ENCODE data around the gene BTN3A1.
"Not testable (repeated sequence)": the region's sequence is repeated elsewhere in the genome, so short reads cannot be mapped to it uniquely, and the experiment has no call there.

BTN3A1 gene

DNA sequence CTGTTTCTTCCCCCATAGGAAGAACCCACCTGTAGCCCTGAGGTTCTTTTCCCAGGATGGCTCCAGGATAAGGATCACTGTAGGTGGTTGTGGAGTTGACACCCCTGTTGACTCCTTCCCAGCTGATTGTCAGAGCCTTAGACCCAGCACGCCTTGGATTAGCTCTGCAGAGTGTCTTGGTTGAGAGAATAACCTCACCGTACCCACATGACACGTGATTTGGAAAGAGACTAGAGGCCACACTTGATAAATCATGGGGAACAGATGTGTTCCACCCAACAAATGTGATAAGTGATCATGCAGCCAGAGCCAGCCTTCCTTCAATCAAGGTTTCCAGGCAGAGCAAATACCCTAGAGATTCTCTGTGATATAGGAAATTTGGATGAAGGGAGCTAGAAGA is 12.2 kb downstream of the BTN3A1 start:
- TF ChIP-seq, protein P1, sequence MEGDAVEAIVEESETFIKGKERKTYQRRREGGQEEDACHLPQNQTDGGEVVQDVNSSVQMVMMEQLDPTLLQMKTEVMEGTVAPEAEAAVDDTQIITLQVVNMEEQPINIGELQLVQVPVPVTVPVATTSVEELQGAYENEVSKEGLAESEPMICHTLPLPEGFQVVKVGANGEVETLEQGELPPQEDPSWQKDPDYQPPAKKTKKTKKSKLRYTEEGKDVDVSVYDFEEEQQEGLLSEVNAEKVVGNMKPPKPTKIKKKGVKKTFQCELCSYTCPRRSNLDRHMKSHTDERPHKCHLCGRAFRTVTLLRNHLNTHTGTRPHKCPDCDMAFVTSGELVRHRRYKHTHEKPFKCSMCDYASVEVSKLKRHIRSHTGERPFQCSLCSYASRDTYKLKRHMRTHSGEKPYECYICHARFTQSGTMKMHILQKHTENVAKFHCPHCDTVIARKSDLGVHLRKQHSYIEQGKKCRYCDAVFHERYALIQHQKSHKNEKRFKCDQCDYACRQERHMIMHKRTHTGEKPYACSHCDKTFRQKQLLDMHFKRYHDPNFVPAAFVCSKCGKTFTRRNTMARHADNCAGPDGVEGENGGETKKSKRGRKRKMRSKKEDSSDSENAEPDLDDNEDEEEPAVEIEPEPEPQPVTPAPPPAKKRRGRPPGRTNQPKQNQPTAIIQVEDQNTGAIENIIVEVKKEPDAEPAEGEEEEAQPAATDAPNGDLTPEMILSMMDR (IDR thresholded peaks at IDR 0.05; ENCODE audit: extremely low read depth, missing control alignments), result no peak
- no peak for DNase-seq (ENCODE audit: low spot score)

DNA sequence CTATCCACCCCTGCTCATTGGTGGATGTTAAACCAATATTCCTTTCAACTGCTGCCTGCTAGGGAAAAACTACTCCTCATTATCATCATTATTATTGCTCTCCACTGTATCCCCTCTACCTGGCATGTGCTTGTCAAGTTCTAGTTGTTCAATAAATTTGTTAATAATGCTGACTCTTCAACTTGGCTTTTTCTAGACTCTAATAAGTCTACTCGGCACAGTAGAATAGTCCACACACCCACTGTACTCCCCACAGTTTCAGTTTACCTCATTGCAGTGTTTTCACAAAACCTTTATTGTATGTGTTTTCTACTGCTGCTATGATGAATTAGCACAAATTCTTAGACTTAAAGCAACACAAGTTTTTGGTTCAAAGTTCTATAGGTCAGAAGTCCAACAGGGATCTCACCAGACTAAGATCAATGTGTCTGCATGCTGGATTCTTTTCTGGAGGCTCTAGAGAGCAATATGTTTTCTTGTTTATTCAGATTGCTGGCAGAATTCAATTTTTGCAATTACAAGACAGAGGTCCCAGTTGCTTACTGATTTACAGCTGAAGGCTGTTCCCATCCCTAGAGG is 13.1 kb downstream of the BTN3A1 start:
- TF ChIP-seq, protein P1 (IDR thresholded peaks at IDR 0.05; ENCODE audit: extremely low read depth, missing control alignments), result no peak
- DNase-seq (ENCODE audit: low spot score), result no peak

DNA sequence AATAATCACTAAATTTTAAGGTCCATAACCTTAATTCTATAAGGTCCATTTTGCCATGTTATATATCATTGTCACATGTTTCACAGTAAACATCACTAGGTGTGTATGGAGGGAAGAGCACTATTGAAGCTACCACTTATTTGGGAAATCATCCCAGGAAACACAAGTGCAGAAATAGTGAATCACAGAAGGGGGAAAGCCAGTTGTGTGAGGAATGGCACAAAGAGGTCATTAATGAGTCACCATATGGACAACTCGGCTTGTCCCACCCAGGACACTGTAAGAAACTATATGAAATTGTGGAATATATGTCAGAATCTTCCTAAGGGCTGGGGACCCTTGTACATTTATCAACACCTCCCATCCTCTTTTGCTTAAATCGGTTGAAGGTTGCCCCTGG is 13.7 kb downstream of the BTN3A1 start:
- TF ChIP-seq, protein P1 (IDR thresholded peaks at IDR 0.05; ENCODE audit: extremely low read depth, missing control alignments), result no peak
- DNase-seq (ENCODE audit: low spot score), result no peak

DNA sequence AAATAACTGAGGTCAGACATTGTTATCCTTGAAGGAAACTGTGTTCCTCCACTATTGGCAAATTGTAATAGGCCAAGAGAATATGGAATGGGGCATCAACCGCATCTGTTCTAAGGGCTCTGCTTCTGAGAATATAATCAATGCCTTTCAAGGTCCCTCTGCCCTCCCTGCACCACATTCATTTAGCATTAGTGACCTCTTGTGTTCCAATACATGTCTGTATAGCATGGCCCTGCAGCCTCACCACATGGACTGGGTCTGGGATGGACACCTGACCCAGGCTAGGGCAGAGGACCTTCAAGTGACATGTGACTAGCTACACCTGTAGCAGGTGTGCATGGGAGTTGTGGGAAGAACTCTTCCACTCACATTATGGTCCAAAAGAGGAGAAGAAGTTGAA is 14.2 kb downstream of the BTN3A1 start:
- no peak for DNase-seq (ENCODE audit: low spot score)
- TF ChIP-seq, protein P1 (IDR thresholded peaks at IDR 0.05; ENCODE audit: extremely low read depth, missing control alignments), result no peak

DNA sequence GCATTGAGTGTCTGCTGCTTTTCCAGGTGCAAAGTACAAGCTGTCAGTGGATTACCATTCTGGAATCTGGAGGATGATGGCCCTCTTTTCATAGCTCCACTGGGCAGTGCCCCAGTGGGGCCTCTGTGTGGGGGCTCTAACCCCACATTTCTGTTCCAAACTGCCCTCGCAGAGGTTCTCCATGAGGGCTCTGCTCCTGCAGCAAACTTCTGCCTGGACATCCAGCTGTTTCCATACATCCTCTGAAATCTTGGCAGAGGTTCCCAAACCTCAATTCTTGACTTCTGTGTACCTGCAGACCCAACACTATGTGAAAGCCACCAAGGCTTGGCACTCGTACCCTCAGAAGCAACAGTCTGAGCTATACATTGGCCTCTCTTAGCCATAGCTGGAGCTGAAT is 16.0 kb downstream of the BTN3A1 start:
- not testable (repeated sequence) for DNase-seq (ENCODE audit: low spot score)

DNA sequence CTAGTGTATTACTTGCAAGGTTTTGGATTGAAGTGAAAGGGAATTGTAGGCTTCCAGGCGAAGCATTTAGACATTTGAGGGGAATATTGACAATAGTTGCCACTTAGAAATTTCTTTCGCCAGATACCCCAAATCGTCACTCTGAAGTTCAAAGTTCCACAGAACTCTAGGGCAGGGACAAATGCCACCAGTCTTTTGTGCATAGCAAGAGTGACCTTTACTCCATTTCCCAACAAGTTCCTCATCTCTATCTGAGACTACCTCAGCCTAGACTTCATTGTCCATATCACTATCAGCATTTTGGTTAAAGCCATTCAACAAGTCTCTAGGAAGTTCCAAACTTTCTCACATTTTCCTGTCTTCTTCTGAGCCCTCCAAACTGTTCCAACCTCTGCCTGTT is 16.7 kb downstream of the BTN3A1 start:
- DNase-seq (ENCODE audit: low spot score), result not testable (repeated sequence)

DNA sequence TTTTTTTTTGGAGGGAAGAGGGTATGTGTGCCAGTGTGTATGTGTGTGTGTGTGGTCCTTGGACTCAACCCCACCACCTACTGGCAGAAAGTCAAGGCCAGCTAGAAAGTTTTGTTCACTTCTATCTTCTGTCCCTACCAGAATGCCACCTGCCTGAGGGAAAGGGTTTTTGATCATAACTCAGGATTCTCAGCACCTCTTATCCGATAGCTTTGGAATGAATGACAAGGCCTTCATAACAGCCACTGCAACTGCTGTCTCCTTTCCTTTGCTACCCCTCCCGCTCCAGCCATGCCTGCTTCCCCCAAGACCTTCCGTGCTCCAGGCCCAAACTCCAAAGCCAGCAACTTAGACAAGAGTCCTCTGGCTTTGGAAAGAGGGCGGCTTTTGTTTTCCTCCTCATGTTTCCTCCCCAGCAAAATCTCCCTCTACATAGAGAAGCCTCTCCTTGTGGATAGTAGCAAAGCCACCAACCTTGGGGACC is 18.7 kb downstream of the BTN3A1 start:
- TF ChIP-seq, protein P1 (IDR thresholded peaks at IDR 0.05; ENCODE audit: extremely low read depth, missing control alignments), result peak; percentile 37
- peak; percentile 29 for DNase-seq (ENCODE audit: low spot score)

DNA sequence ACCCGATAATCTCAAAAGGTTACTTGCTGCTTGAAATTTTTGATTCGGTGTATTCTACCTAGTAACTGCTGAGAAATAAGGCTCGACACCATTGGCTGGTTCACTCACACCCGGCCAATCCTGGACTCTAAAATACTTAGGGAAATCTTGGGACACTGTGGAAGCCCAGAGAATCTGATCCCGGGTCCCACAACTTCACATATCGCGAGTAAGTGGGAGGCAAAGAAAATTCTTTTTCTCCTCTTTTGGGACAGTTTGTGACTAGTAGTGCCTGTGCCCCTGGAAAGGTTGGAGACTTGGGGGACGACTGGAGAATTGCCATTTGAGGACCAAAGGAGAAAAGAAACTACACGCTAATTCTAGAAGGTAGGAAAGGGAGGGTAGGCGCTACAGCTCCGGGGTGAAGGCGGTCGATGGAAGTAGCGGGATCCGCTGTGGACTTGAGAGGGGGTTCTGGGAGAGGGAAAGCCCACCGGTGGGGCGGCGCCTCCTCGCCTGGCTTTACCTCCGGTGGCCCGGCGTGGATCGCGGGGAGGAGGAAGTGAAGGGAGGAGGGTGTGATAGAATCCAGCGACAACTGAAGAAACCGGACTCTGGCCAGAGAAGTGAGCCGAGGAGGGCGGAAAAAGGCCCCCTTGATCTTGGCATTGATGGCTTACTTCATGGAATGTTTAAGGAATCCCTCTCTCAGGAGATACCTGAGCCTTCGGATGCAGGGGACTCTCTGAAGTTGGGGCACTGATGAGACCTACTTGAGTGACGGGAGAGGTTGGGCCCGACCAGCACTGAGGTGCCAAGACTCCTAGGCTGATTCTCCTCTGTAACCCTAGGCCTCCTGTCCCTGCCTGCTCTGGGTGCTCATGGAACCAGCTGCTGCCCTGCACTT is 19.4 kb downstream of the BTN3A1 start:
- TF ChIP-seq, protein P1 (IDR thresholded peaks at IDR 0.05; ENCODE audit: extremely low read depth, missing control alignments), result no peak
- peak; percentile 73 for DNase-seq (ENCODE audit: low spot score)
